Renal pelvis (tissue), 4 donors: ENCODE data around the gene SCAF4. TPM values are rescaled to one million over a fixed set of nuclear protein-coding genes. Genes with fewer than 3 reads are reported as not detected.
"Not testable (repeated sequence)": the region's sequence is repeated elsewhere in the genome, so short reads cannot be mapped to it uniquely, and the experiment has no call there.

Experiments used
- DNase-seq: peaks from one replicate; pipeline ENCODE4 v3.0.0-alpha.2; 2013
- polyA plus RNA-seq, 3 donors: library from polyadenylated mRNA; unstranded; fragments of 120-200 nt; gene quantifications; one replicate each; pipeline ENCODE4 v1.2.1, GENCODE V29; 2013; ENCODE audit not compliant: insufficient read length in 3 of 3

SCAF4 gene
- polyA plus RNA-seq, 3 donors: 37.1 to 41.7 (median 40.7) TPM

DNA sequence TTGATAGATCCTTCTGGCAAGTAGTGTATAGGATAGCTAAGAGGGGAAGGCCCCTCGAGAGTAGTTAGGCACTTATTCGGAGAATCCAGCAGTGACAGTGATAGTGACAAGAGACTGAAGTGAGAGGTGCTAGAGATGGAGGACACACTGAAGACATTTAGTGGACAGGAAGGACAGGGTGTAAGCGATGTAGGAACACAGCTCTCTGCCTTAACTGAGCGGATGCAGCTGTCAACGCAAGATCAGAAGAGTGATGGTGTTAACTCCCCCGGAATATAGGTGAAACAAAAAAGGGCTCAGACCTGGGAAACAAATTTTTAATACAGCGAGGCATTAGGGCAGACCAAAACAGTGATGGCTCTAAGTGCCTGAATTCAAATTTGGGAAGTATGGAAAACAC is 56.6 kb downstream of the SCAF4 start:
- DNase-seq: no peak

- DNase-seq: no peak
Observed at GRCh38 chr21:31673321-31673912, 58.5 kb downstream of the SCAF4 start.

DNA sequence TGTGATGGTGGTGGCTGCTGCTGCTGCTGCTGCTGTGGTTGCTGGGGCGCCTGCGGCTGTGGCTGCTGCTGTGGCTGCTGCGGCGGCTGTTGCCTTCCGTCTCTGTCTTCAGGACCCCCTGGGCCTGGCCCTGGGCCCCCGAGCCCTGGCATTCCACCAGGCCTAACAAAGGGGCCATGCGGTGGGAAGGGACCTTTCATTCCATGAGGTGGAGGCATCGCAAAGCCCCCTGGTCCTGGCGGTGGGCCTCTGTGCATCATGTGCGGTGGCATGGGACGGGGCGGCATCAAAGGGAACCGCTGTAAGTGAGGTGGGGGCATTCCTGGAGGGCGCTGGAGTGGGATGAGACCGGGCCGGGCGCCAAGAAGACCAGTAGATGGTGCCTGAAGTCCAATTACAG is 60.0 kb downstream of the SCAF4 start:
- peak; percentile 19 for DNase-seq

DNA sequence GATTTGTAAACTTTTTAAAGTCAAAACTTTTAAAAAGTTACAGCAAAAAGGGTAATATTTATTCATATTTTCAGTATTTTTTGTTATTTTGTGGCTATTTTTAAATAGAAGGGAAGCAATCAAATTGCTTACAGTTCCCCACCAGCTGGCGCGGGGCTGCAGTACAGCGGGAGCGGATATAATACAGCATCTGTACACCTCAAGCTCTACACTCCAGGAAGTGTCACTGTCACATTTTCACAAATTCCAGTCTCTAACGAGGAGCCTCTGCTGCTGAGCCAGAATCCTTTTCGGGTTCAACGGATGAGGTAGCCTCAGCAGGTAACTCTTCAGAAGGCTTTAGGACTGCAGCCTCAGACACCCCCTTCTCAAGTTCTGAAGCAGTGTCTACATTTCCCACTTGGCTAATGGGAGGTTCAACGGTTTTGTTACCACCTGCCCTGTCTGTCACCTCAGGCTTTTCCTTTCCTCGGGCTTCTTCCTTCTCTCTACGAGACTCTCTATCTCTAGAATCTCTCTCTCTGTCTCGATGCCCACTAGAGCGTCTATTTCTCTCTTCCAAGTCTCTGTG is 60.7 kb downstream of the SCAF4 start:
- no peak for DNase-seq

DNA sequence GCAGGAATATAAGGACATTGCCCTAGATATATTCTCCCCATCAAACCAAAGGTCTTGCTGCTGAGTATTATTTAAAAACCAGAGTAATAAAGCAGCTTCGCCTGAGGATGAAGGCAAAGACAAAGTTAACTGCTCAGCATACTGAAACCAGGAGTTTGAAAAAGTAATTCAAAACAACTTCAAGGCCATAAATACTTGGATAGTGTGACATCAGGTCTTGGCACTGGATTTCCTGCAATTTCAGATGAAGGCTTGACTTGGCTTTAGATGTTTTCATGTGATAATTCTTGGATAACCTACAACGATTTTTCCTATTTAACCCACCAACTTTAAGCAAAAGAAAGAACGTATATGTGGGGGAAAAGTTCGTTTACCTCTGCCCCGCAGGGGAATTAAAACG is 61.8 kb downstream of the SCAF4 start:
- no peak for DNase-seq

DNA sequence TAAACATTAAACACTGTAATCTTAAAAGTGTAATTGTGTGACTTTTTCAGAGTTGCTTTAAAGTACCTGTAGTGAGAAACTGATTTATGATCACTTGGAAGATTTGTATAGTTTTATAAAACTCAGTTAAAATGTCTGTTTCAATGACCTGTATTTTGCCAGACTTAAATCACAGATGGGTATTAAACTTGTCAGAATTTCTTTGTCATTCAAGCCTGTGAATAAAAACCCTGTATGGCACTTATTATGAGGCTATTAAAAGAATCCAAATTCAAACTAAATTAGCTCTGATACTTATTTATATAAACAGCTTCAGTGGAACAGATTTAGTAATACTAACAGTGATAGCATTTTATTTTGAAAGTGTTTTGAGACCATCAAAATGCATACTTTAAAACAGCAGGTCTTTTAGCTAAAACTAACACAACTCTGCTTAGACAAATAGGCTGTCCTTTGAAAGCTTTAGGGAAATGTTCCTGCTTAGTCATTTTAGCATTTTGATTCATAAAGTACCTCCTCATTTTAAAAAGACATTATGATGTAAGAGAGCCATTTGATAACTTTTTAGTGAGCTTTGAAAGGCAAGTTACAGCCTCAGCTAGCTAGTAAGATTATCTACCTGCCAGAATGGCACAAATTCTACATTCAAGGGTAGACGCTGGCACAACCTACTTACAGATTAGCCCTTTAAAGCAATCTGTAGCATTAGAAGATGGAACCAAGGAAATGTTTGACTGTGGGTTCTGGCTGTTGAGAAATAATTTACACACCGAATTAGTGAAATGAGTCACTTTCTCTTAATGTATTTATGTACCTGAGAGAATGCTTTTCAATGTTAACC is 63.0 kb downstream of the SCAF4 start:
- DNase-seq: no peak

DNA sequence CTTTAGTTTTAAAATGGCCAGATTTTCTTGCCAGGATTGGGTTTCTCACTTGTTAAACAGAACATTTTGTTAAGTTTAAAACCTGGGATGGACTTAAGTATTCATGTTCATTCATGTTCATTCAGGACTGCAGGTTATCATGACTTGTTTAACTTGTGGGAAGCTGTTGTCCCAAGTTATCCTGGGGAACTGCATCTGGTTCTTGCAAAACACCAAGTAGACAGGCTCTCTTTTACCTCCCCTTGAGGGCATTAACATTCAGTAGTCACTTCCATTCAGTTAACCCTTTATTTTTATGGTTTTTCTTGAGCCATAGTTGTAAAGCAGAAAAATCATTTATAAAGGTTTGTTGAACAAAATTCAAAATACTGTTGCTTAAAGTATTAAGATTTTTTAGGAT is 64.3 kb downstream of the SCAF4 start:
- DNase-seq: no peak

DNA sequence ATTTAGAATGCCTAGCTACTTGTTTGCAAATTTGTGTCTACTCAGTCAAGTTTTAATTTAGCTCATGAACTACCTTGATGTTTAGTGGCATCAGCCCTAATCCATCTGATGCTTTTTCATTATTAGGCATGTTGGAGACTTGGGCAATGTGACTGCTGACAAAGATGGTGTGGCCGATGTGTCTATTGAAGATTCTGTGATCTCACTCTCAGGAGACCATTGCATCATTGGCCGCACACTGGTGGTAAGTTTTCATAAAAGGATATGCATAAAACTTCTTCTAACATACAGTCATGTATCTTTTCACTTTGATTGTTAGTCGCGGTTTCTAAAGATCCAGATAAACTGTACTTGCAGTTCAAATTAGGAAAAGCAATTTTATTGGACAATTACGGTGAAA is 64.8 kb downstream of the SCAF4 start:
- DNase-seq: no peak

- DNase-seq: no peak
Observed at GRCh38 chr21:31666445-31667010, 65.4 kb downstream of the SCAF4 start.

- DNase-seq: not testable (repeated sequence)
Observed at GRCh38 chr21:31665869-31666268, 66.0 kb downstream of the SCAF4 start.

DNA sequence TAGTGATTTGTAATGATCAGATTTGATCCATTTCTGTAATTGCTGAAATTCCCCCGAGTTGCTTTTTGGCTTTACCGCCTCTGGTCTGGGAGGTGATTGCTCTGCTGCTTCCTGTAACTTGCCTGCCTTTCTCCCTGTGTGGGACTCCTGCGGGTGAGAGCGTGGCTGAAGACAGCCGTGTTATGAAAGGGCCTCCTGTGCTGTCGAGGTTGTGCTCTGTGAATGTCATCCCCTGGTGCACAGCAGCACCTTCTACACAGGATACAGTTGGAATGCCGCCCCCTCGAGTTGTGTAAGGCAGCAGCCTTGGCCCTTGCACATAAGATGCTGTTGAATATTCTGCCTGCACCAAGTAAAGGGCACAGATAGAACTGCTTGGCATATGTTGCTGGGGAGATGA is 66.5 kb downstream of the SCAF4 start:
- DNase-seq: no peak

DNA sequence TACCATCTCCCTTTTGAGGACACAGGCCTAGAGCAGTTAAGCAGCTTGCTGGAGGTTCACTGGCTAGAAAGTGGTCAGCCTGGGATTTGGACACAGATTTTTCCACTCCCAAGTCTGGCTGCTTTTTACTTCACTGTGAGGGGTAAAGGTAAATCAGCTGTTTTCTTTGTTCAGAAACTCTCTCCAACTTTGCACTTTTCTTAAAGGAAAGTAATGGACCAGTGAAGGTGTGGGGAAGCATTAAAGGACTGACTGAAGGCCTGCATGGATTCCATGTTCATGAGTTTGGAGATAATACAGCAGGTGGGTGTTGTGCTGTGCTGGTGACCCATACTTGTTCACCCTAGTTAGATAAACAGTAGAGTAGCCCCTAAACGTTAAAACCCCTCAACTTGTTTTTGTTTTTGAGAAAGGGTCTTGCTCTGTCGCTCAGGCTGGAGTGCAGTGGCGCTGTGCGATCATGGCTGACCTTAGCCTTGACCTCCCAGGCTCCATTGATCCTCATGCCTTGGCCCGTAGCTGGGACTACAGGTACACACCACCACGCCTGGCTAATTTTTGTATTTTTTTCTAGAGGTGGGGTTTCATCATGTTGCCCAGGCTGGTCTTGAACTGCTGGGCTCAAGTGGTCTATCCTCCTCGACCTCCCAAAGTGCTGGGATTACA is 68.2 kb downstream of the SCAF4 start:
- DNase-seq: no peak

GRCh38 chr21:31660591-31660990 is 71.3 kb downstream of the SCAF4 start:
- DNase-seq: no peak

- peak; percentile 26 for DNase-seq
Observed at GRCh38 chr21:31660259-31660565, 71.7 kb downstream of the SCAF4 start.

DNA sequence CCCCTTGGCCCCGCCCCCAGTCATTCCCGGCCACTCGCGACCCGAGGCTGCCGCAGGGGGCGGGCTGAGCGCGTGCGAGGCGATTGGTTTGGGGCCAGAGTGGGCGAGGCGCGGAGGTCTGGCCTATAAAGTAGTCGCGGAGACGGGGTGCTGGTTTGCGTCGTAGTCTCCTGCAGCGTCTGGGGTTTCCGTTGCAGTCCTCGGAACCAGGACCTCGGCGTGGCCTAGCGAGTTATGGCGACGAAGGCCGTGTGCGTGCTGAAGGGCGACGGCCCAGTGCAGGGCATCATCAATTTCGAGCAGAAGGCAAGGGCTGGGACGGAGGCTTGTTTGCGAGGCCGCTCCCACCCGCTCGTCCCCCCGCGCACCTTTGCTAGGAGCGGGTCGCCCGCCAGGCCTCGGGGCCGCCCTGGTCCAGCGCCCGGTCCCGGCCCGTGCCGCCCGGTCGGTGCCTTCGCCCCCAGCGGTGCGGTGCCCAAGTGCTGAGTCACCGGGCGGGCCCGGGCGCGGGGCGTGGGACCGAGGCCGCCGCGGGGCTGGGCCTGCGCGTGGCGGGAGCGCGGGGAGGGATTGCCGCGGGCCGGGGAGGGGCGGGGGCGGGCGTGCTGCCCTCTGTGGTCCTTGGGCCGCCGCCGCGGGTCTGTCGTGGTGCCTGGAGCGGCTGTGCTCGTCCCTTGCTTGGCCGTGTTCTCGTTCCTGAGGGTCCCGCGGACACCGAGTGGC is 72.2 kb downstream of the SCAF4 start, which contains the start of gene SOD1:
SOD1 (plus strand) TSS at position 158 of the 723 bp plus-strand sequence; CDS start at position 235, 77 bp downstream.
- DNase-seq: peak; percentile 95

DNA sequence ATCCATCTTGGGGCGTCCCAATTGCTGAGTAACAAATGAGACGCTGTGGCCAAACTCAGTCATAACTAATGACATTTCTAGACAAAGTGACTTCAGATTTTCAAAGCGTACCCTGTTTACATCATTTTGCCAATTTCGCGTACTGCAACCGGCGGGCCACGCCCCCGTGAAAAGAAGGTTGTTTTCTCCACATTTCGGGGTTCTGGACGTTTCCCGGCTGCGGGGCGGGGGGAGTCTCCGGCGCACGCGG is 72.7 kb downstream of the SCAF4 start:
- no peak for DNase-seq

DNA sequence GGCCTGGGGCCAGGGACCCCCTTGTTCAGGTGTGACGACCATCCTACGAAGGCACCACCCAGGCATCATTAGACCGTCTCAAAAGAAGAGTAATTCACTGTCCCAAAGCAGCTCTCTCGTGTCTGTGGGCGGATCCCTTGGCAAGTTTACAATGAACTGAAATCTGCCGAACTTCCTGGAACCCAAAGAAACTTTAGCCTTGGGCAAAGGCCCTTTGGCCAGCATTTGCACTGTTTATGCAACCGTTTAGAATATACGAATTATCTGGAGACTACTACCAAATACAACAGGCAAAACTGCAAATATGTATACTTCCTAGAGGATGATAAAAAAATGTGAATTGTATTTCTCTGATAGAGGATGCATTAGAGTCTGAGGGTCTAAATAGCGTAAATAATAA is 73.9 kb downstream of the SCAF4 start:
- DNase-seq: no peak

- no peak for DNase-seq
Observed at GRCh38 chr21:31656199-31657095, 75.5 kb downstream of the SCAF4 start.

- not testable (repeated sequence) for DNase-seq
Observed at GRCh38 chr21:31654821-31655580, 76.9 kb downstream of the SCAF4 start.

DNA sequence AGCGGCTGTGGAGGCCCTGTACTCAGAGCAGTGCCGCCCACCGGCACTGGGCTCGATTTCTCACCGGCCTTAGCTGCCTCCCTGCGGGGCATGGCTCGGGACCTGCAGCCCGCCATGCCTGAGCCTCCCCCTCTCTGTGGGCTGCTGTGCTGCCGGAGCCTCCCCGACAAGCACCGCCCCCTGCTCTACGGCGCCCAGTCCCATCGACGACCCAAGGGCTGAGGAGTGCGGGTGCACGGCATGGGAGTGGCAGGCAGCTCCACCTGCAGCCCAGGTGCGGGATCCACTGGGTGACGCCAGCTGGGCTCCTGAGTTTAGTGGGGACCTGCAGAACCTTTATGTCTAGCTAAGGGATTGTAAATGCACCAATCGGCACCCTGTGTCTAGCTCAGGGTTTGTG is 77.6 kb downstream of the SCAF4 start:
- DNase-seq: no peak
